ENCODE measurements around the gene MRPS7. TPM values are rescaled to one million over a fixed set of nuclear protein-coding genes. Genes with fewer than 3 reads are reported as not detected.
"Not testable (repeated sequence)": the region's sequence is repeated elsewhere in the genome, so short reads cannot be mapped to it uniquely, and the experiment has no call there.

MRPS7 gene
- total RNA-seq, 4 donors from 2014 or later: 27.1 to 54.0 (median 37.4) TPM

GRCh38 chr17:75289115-75289831 lies 27.6 kb downstream of the MRPS7 start, which contains the start of gene SLC25A19:
Gene SLC25A19, minus strand, starts transcription at chr17:75289433. Its CDS starts 2,669 bp downstream, at chr17:75286764.
- in situ Hi-C loops (cut with MboI; ENCODE audit: low pct_ligation_motif_present in 1 of 4, low pct_unique_long_range_greater_than_20kb in 1 of 4, low sequenced_read_pairs in 3 of 4): no loop called here
- Histone ChIP-seq H3K4me1 (peaks cover 4 to 15% (median 9%) of the 10 kb centered on the region in 4 donors), H3K9me3 (no peaks in the 10 kb centered on the region), H3K4me3 (peak within 1 kb of the TSS; percentile 56 to 74 (median 58)), H3K27me3 (no peaks in the 10 kb centered on the region), H3K27ac (peak within 1 kb of the TSS; percentile 94 to 98 (median 96)), H3K36me3 (no peaks in the 10 kb centered on the region)
- peak; percentile 98 for DNase-seq
- intact Hi-C loops (cut with DNase I; ENCODE audit: low total_unique reads): no loop called here
- no peak for TF ChIP-seq EP300 (IDR thresholded peaks at IDR 0.05; ENCODE audit: low read depth)
- peak; percentile 86 to 97 (median 97) for TF ChIP-seq POLR2AphosphoS5 (IDR thresholded peaks at IDR 0.05)
- TF ChIP-seq POLR2A (IDR thresholded peaks at IDR 0.05): peak; percentile 94
- no peak for TF ChIP-seq CTCF (IDR thresholded peaks at IDR 0.05)
- 0% methylated on average over 1 to 65 of the region's 65 CpGs for WGBS, 2 donors (ENCODE audit: low coverage in 1 of 2)

- no peaks in the 10 kb centered on the region for H3K36me3 ChIP-seq
- peak; percentile 79 for DNase-seq
- peak overlapping the region; percentile 94 to 98 (median 96) for H3K27ac ChIP-seq
- TF ChIP-seq POLR2A (IDR thresholded peaks at IDR 0.05) (no peak), CTCF (IDR thresholded peaks at IDR 0.05) (peak in 3 of 5 experiments; percentile 13 to 27 (median 21)), EP300 (IDR thresholded peaks at IDR 0.05; ENCODE audit: low read depth) (no peak), POLR2AphosphoS5 (IDR thresholded peaks at IDR 0.05) (no peak)
- WGBS, 2 donors (ENCODE audit: low coverage in 1 of 2): 3% methylated on average over 26 of the region's 26 CpGs
- no peaks in the 10 kb centered on the region for H3K9me3 ChIP-seq
- H3K4me3 ChIP-seq: peak overlapping the region; percentile 56 to 74 (median 58)
- in situ Hi-C loops (cut with MboI; ENCODE audit: low pct_ligation_motif_present in 1 of 4, low pct_unique_long_range_greater_than_20kb in 1 of 4, low sequenced_read_pairs in 3 of 4) (no loop called here), intact Hi-C loops (cut with DNase I; ENCODE audit: low total_unique reads) (loop anchor here (5.0 kb wide), 1 partner anchor 402 kb away; no protein-coding TSS in a partner anchor)
- peaks cover 4 to 15% (median 9%) of the 10 kb centered on the region in 4 donors for H3K4me1 ChIP-seq
- no peaks in the 10 kb centered on the region for H3K27me3 ChIP-seq
Measured at GRCh38 chr17:75289832-75290337, 28.2 kb downstream of the MRPS7 start.

- H3K4me3 ChIP-seq; in situ Hi-C loops (cut with MboI; ENCODE audit: low pct_ligation_motif_present in 1 of 4, low pct_unique_long_range_greater_than_20kb in 1 of 4, low sequenced_read_pairs in 3 of 4); H3K27ac ChIP-seq; H3K36me3 ChIP-seq; DNase-seq; H3K9me3 ChIP-seq; H3K27me3 ChIP-seq: not testable (repeated sequence)
- H3K4me1 ChIP-seq: peaks cover 4 to 19% (median 9%) of the 10 kb centered on the region in 4 donors
- WGBS, 2 donors (ENCODE audit: low coverage in 1 of 2): 57 to 82% methylated on average over 9 to 16 of the region's 16 CpGs
- intact Hi-C loops (cut with DNase I; ENCODE audit: low total_unique reads): loop anchor here (5.0 kb wide), 1 partner anchor 399 kb away; no protein-coding TSS in a partner anchor
Measured at GRCh38 chr17:75292810-75293448, 31.2 kb downstream of the MRPS7 start.

GRCh38 chr17:75295201-75296158 lies 33.8 kb downstream of the MRPS7 start:
- 59 to 60% methylated on average over 4 to 8 of the region's 8 CpGs for WGBS, 2 donors (ENCODE audit: low coverage in 1 of 2)
- DNase-seq: peak; percentile 38
- Histone ChIP-seq H3K27me3 (no peaks in the 10 kb centered on the region), H3K4me3 (no peak overlapping the region), H3K9me3 (no peaks in the 10 kb centered on the region), H3K4me1 (peaks cover 0 to 6% (median 0%) of the 10 kb centered on the region in 4 donors), H3K27ac (peak overlapping the region; percentile 58 to 79 (median 66)), H3K36me3 (no peaks in the 10 kb centered on the region)
- in situ Hi-C loops (cut with MboI; ENCODE audit: low pct_ligation_motif_present in 1 of 4, low pct_unique_long_range_greater_than_20kb in 1 of 4, low sequenced_read_pairs in 3 of 4) (no loop called here), intact Hi-C loops (cut with DNase I; ENCODE audit: low total_unique reads) (no loop called here)
- TF ChIP-seq POLR2A (IDR thresholded peaks at IDR 0.05) (no peak), POLR2AphosphoS5 (IDR thresholded peaks at IDR 0.05) (peak in 2 of 3 donors; percentile 57 to 65)
